ENCODE data around the gene KRTAP10-2.

- TF ChIP-seq CTCF (IDR thresholded peaks at IDR 0.05) (peak; percentile 51 to 85 (median 83)), POLR2A (IDR thresholded peaks at IDR 0.05) (no peak)
Measured at GRCh38 chr21:44510508-44511218, 40.6 kb downstream of the KRTAP10-2 start.

Data from Peyer's patch (tissue), 4 donors.